CD8-positive, alpha-beta memory T cell (primary cell): Measurements from ENCODE around the gene CHADL. TPM values are rescaled to one million over a fixed set of nuclear protein-coding genes. Genes with fewer than 3 reads are reported as not detected.
A peak's percentile ranks its signal among the peaks of the same experiment; 100 is the strongest.

Source experiments
- CTCF ChIA-PET: fragments of 350-600 bp; sonication (Branson Sonifier 250); formaldehyde crosslinking; loops from one replicate; lab custom pipeline; 2021; ENCODE audit warnings: antibody characterized with exemption; lab: Charles Lee
- POLR2A ChIA-PET: fragments of 350-600 bp; sonication (Branson Sonifier 250); formaldehyde crosslinking; loops from one replicate; lab custom pipeline; 2021; ENCODE audit warnings: antibody characterized with exemption; lab: Charles Lee
- DNase-seq, 5 donors: peaks; one replicate each; pipeline versions ENCODE4 v3.0.0 to v3.0.0-alpha.2; 2020 to 2022; ENCODE audit warnings: mixed read lengths in 1 of 5
- H3K27ac ChIP-seq: one replicate; pipeline ENCODE4 v1.7.0; 2013; ENCODE audit warnings: low read depth, mild to moderate bottlenecking, low read length, moderate library complexity
- H3K27me3 ChIP-seq: 2 replicates; pipeline ENCODE4 v1.7.0; 2013; ENCODE audit warnings: low read length, mild to moderate bottlenecking; ENCODE audit not compliant: insufficient read depth, poor library complexity, severe bottlenecking
- H3K36me3 ChIP-seq: 2 replicates; pipeline ENCODE4 v1.7.0; 2013; ENCODE audit warnings: mild to moderate bottlenecking, low read length, moderate library complexity; ENCODE audit not compliant: insufficient read depth
- H3K4me1 ChIP-seq: 2 replicates; pipeline ENCODE4 v1.7.0; 2013; ENCODE audit warnings: mild to moderate bottlenecking, low read length, moderate library complexity; ENCODE audit not compliant: insufficient read depth
- H3K4me3 ChIP-seq: 2 replicates; pipeline ENCODE4 v1.7.0; 2013; ENCODE audit warnings: mild to moderate bottlenecking, low read length
- H3K9me3 ChIP-seq: 2 replicates; pipeline ENCODE4 v1.7.0; 2013; ENCODE audit warnings: mild to moderate bottlenecking, low read length
- H3K27ac Mint-ChIP-seq, 8 donors: one replicate each; pipeline ENCODE4 v1.8.0; 2020 to 2021; ENCODE audit warnings: mixed read lengths in 8 of 8, mild to moderate bottlenecking in 6 of 8, inconsistent platforms in 3 of 8, moderate library complexity in 3 of 8
- H3K27me3 Mint-ChIP-seq, 2 donors: one replicate each; pipeline ENCODE4 v1.8.0; 2020 to 2021; ENCODE audit warnings: mixed read lengths in 2 of 2, mild to moderate bottlenecking in 1 of 2, moderate library complexity in 1 of 2
- H3K36me3 Mint-ChIP-seq, 3 donors: one replicate each; pipeline ENCODE4 v1.8.0; 2020 to 2021; ENCODE audit warnings: mixed read lengths in 3 of 3, inconsistent platforms in 1 of 3, mild to moderate bottlenecking in 1 of 3
- H3K4me1 Mint-ChIP-seq, 3 donors: one replicate each; pipeline ENCODE4 v1.8.0; 2020 to 2021; ENCODE audit warnings: mixed read lengths in 3 of 3, inconsistent platforms in 1 of 3, mild to moderate bottlenecking in 1 of 3
- H3K4me3 Mint-ChIP-seq, 7 donors: one replicate each; pipeline ENCODE4 v1.8.0; 2020 to 2021; ENCODE audit warnings: mixed read lengths in 7 of 7, mild to moderate bottlenecking in 6 of 7, moderate library complexity in 4 of 7, inconsistent platforms in 2 of 7
- H3K9me3 Mint-ChIP-seq, 5 donors: one replicate each; pipeline ENCODE4 v1.8.0; 2020 to 2022; ENCODE audit warnings: mixed read lengths in 5 of 5, mild to moderate bottlenecking in 3 of 5, moderate library complexity in 2 of 5, inconsistent platforms in 1 of 5
- polyA plus RNA-seq: library from polyadenylated mRNA; unstranded; fragments of 300-500 nt; fragmentation: Illumina TruSeq; gene quantifications from one replicate; pipeline ENCODE4 v1.2.3, GENCODE V29; 2021
- total RNA-seq, 2 experiments: library from RNA; stranded (reverse); gene quantifications; one replicate each; pipeline ENCODE4 v1.2.3, GENCODE V29; 2021

The CHADL gene
- total RNA-seq (under 1 TPM; 0.16 to 0.20 TPM), polyA plus RNA-seq (0.70 TPM)

GRCh38 chr22:41240377-41241132 is at the start of gene CHADL:
Gene CHADL (minus strand): TSS chr22:41240931. CDS start chr22:41240881, 50 bp downstream.
- H3K27me3 Mint-ChIP-seq = no peaks in the 10 kb centered on the region
- ChIA-PET POLR2A (no interaction called here), CTCF (no interaction called here)
- no peaks in the 10 kb centered on the region for H3K9me3 ChIP-seq
- no peak within 1 kb of the TSS for H3K27ac ChIP-seq
- DNase-seq = no peak
- peaks cover 9% of the 10 kb centered on the region for H3K4me1 ChIP-seq
- H3K36me3 Mint-ChIP-seq = peaks cover 0 to 12% (median 2%) of the 10 kb centered on the region in 3 donors
- H3K4me1 Mint-ChIP-seq = peaks cover 3 to 15% (median 4%) of the 10 kb centered on the region in 3 donors
- H3K9me3 Mint-ChIP-seq = no peaks in the 10 kb centered on the region
- H3K4me3 Mint-ChIP-seq = peak within 1 kb of the TSS in 2 of 7 donors; percentile 57 to 69
- H3K36me3 ChIP-seq = no peaks in the 10 kb centered on the region
- peak within 1 kb of the TSS in 2 of 8 donors; percentile 5 to 51 for H3K27ac Mint-ChIP-seq
- no peaks in the 10 kb centered on the region for H3K27me3 ChIP-seq
- H3K4me3 ChIP-seq = no peak within 1 kb of the TSS

DNA sequence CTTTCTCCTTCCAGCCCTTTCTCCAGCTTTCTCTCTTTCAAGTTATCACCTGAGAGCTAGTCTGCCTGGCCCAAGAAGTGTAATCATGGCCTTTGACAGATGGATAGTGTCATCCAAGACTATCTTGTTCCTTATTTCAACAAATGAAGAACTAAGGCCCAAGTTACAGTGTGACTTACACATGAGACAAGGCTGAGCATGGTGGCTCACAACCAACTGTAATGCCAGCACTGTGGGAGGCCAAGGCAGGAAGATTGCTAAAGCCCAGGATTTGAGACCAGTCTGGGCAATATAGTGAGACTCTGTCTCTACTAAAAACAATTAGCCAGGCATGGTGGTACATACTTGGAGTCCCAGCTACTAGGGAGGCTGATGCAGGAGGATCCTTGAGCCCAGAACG is 48.9 kb upstream of the CHADL start:
- Mint-ChIP-seq H3K4me3 (peak overlapping the region in 1 of 7 donors; percentile 81), H3K36me3 (peaks cover 0 to 17% (median 0%) of the 10 kb centered on the region in 3 donors), H3K27me3 (no peaks in the 10 kb centered on the region), H3K27ac (peak overlapping the region in 2 of 8 donors; percentile 7 to 43), H3K9me3 (no peaks in the 10 kb centered on the region), H3K4me1 (peaks cover 16 to 25% (median 21%) of the 10 kb centered on the region in 3 donors)
- DNase-seq = no peak
- Histone ChIP-seq H3K27me3 (no peaks in the 10 kb centered on the region), H3K27ac (no peak overlapping the region), H3K9me3 (no peaks in the 10 kb centered on the region), H3K4me1 (peaks cover 12% of the 10 kb centered on the region), H3K36me3 (peaks cover under 1% of the 10 kb centered on the region), H3K4me3 (no peak overlapping the region)
- POLR2A ChIA-PET = no interaction called here
- CTCF ChIA-PET = no interaction called here

DNA sequence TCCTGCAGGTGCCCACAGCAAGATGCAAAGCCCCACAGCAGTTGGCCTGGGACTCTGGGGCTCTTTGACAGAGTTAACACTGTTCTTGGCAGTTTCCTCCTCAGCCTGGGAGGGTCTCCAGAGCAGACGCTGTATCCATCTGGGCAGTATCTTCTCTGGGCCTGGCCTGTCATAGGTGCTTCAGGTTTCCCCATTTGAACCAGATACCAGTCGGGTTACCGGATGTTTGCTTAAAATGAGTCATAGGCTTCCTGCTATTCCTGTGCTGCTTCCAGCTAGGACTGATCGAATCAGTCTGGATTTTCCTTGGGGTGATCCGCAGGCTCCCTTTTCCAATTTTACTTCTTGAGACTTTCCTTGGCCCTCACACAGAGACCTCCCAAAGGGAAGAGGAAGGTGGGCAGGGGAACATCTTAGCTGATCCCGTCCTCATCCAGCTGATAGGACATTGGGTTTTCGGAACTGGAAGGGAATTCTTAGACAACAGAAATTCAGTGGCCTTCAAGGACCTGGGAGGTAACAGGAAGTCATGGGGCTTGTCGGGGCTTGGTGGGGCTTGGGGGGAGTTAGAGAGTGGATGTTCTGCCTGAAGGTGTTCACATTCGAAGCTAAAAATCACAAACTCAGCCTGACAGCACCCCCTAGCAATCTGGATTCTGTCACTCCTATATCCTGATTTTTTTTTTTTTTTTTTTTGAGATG is 47.7 kb upstream of the CHADL start:
- H3K27ac ChIP-seq = no peak overlapping the region
- H3K27me3 ChIP-seq = no peaks in the 10 kb centered on the region
- Mint-ChIP-seq H3K36me3 (peaks cover 0 to 24% (median 1%) of the 10 kb centered on the region in 3 donors), H3K27ac (peak overlapping the region in 7 of 8 donors; percentile 54 to 85 (median 64)), H3K9me3 (no peaks in the 10 kb centered on the region), H3K4me1 (peaks cover 20 to 30% (median 27%) of the 10 kb centered on the region in 3 donors), H3K27me3 (no peaks in the 10 kb centered on the region), H3K4me3 (peak overlapping the region in 6 of 7 donors; percentile 41 to 79 (median 54))
- ChIA-PET POLR2A (no interaction called here), CTCF (interaction anchor here (1.1 kb wide), 1 partner anchor 13 kb away, joined by 4 read pairs; the partner anchor contains the start of gene ZC3H7B)
- H3K4me1 ChIP-seq = peaks cover 16% of the 10 kb centered on the region
- H3K4me3 ChIP-seq = no peak overlapping the region
- DNase-seq = no peak
- peaks cover 8% of the 10 kb centered on the region for H3K36me3 ChIP-seq
- no peaks in the 10 kb centered on the region for H3K9me3 ChIP-seq

GRCh38 chr22:41286639-41287091 is 45.9 kb upstream of the CHADL start:
- peak overlapping the region; percentile 54 for H3K4me3 ChIP-seq
- H3K36me3 ChIP-seq = peaks cover 13% of the 10 kb centered on the region
- Mint-ChIP-seq H3K4me1 (peaks cover 24 to 37% (median 36%) of the 10 kb centered on the region in 3 donors), H3K9me3 (no peaks in the 10 kb centered on the region), H3K27ac (peak overlapping the region; percentile 98 to 99 (median 98)), H3K27me3 (no peaks in the 10 kb centered on the region), H3K4me3 (peak overlapping the region; percentile 93 to 100 (median 96)), H3K36me3 (peaks cover 0 to 32% (median 2%) of the 10 kb centered on the region in 3 donors)
- CTCF ChIA-PET = interaction anchor here (0.7 to 1.6 kb wide), 7 partner anchors 13 to 381 kb away, joined by 3 to 7 read pairs (median 3); partner anchors contain the start of gene ZC3H7B
- H3K4me1 ChIP-seq = peaks cover 16% of the 10 kb centered on the region
- peak overlapping the region; percentile 76 for H3K27ac ChIP-seq
- H3K27me3 ChIP-seq = no peaks in the 10 kb centered on the region
- POLR2A ChIA-PET = interaction anchor here (0.7 to 2.8 kb wide), 14 partner anchors 10 to 650 kb away, joined by 3 to 30 read pairs (median 4); partner anchors contain the start of genes ACO2, EP300, MRTFA and PHF5A
- H3K9me3 ChIP-seq = no peaks in the 10 kb centered on the region
- DNase-seq = peak in 4 of 5 donors; percentile 15 to 69 (median 51)

- peaks cover 26 to 42% (median 37%) of the 10 kb centered on the region in 3 donors for H3K4me1 Mint-ChIP-seq
- Histone ChIP-seq H3K4me1 (peaks cover 16% of the 10 kb centered on the region), H3K27me3 (no peaks in the 10 kb centered on the region), H3K4me3 (peak within 1 kb of the TSS; percentile 83), H3K36me3 (peaks cover 15% of the 10 kb centered on the region), H3K27ac (peak within 1 kb of the TSS; percentile 95), H3K9me3 (no peaks in the 10 kb centered on the region)
- H3K27ac Mint-ChIP-seq = peak within 1 kb of the TSS; percentile 98 to 99 (median 98)
- no peaks in the 10 kb centered on the region for H3K27me3 Mint-ChIP-seq
- CTCF ChIA-PET = interaction anchor here (0.7 to 1.6 kb wide), 7 partner anchors 14 to 381 kb away, joined by 3 to 7 read pairs (median 3); partner anchors contain the start of gene ZC3H7B
- POLR2A ChIA-PET = interaction anchor here (0.7 to 2.8 kb wide), 13 partner anchors 11 to 649 kb away, joined by 3 to 30 read pairs (median 5); partner anchors contain the start of genes ACO2, EP300, MRTFA and PHF5A
- H3K36me3 Mint-ChIP-seq = peaks cover 0 to 36% (median 2%) of the 10 kb centered on the region in 3 donors
- DNase-seq = peak; percentile 96 to 99 (median 98)
- H3K4me3 Mint-ChIP-seq = peak within 1 kb of the TSS; percentile 93 to 100 (median 96)
- no peaks in the 10 kb centered on the region for H3K9me3 Mint-ChIP-seq
These were observed 45.3 kb upstream of the CHADL start, which contains the start of gene RANGAP1 for GRCh38 chr22:41285820-41286638. Gene RANGAP1 (minus strand): TSS chr22:41286187. CDS start chr22:41281044, 5,143 bp downstream.

DNA sequence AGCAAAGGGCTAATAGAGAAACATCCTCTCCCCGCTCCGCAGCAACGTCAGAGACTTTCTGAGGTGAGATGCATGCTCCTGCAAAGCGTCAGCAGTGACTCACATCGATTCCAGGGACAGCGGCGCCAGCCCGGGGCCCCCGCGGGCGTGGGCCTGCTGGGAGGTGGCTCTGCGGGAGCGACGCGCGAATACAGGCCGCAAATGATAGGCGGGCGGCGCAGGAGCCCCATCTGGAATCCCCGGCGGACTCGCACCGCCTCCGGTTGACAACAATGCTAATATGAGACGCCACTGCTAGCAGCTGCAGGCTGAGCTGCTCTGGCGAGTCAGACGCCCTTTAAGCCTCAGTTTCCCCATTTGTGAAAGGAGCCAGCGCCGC is 44.7 kb upstream of the CHADL start:
- Mint-ChIP-seq H3K27ac (peak overlapping the region; percentile 97 to 99 (median 98)), H3K9me3 (no peaks in the 10 kb centered on the region), H3K36me3 (peaks cover 0 to 42% (median 2%) of the 10 kb centered on the region in 3 donors), H3K27me3 (no peaks in the 10 kb centered on the region), H3K4me1 (peaks cover 29 to 48% (median 43%) of the 10 kb centered on the region in 3 donors), H3K4me3 (peak overlapping the region; percentile 93 to 100 (median 96))
- H3K27me3 ChIP-seq = no peaks in the 10 kb centered on the region
- peak overlapping the region; percentile 95 for H3K27ac ChIP-seq
- peaks cover 16% of the 10 kb centered on the region for H3K4me1 ChIP-seq
- peak; percentile 80 to 90 (median 83) for DNase-seq
- ChIA-PET POLR2A (interaction anchor here (1.1 to 2.8 kb wide), 6 partner anchors 17 to 403 kb away, joined by 6 to 30 read pairs (median 12); partner anchors contain the start of genes ACO2, PHF5A, RBX1 and SNU13), CTCF (interaction anchor here (1.0 to 1.3 kb wide), 2 partner anchors 14 to 17 kb away, joined by 3 read pairs; no protein-coding TSS in a partner anchor)
- peaks cover 21% of the 10 kb centered on the region for H3K36me3 ChIP-seq
- peak overlapping the region; percentile 83 for H3K4me3 ChIP-seq
- H3K9me3 ChIP-seq = no peaks in the 10 kb centered on the region
